ENCODE results near the gene INS. TPM values are rescaled to one million over a fixed set of nuclear protein-coding genes. Genes with fewer than 3 reads are reported as not detected.
"Not testable (repeated sequence)": the region's sequence is repeated elsewhere in the genome, so short reads cannot be mapped to it uniquely, and the experiment has no call there.

Gene INS
- total and polyA plus RNA-seq, 2 donors (not counting 1 experiment from before 2014, with no cell fraction given), result not detected

DNA sequence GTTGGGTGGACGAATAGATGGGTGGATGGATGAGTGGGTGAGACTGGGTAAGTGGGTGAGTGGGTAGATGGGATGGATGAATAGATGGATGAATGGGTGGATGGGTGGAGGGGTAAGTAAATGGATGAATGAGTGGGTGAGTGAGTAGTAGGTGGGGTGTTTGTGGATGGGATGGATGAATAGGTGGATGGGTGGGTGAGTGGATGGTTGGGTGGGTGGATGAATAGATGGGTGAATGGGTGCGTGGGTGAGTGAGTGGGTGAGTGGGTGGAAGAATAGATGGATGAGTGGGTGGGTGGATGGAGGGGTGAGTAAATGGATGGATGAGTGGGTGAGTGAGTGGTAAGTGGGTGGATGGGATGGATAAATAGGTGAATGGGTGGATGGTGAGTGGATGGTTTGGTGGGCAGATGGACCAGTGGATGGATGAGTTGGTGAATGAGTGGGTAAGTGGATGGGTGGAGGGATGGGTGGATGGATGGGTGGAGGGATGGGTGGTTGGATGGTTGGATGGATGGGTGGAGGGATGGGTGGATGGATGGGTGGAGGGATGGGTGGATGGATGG is 34.4 kb downstream of the INS start:
- no peaks in the 10 kb centered on the region for H3K36me3 ChIP-seq (replicated peaks in 1 of 2; ENCODE audit: control extremely low read depth in 1 of 2, control insufficient read depth in 1 of 2, extremely low read depth in 1 of 2, insufficient read depth in 2 of 2, low read length in 1 of 2)
- intact Hi-C loops (cut with micrococcal nuclease), result no loop called here
- CTCF ChIA-PET, result no interaction called here
- no peaks in the 10 kb centered on the region for H3K4me1 ChIP-seq (ENCODE audit: control insufficient read depth in 2 of 2, insufficient read depth in 2 of 2, low read length in 2 of 2)
- Mint-ChIP-seq H3K9me3 (ENCODE audit: insufficient read depth) (peaks cover 7% of the 10 kb centered on the region), H3K4me3 (no peak overlapping the region), H3K27ac (no peak overlapping the region), H3K27me3 (peaks cover 9% of the 10 kb centered on the region), H3K4me1 (no peaks in the 10 kb centered on the region)
- ATAC-seq (ENCODE audit: low read depth) (no peak), DNase-seq (no peak)
- no peak overlapping the region for H2AFZ ChIP-seq (ENCODE audit: insufficient read depth, low read depth, low read length, poor library complexity, severe bottlenecking)
- no peaks in the 10 kb centered on the region for H4K20me1 ChIP-seq (ENCODE audit: control insufficient read depth, insufficient read depth, low read length, poor library complexity, severe bottlenecking)
- H3K27ac ChIP-seq (ENCODE audit: low read length in 2 of 2), result no peak overlapping the region
- WGBS (ENCODE audit: insufficient coverage), result 100% methylated on average over 2 of the region's 2 CpGs
- POLR2A ChIA-PET, result no interaction called here
- peaks cover 0 to 8% (median under 1%) of the 10 kb centered on the region in 4 experiments for H3K27me3 ChIP-seq (replicated peaks in 1 of 4; ENCODE audit: control extremely low read depth in 1 of 4, control insufficient read depth in 3 of 4, insufficient read depth in 4 of 4, low read length in 3 of 4)
- H3K79me2 ChIP-seq (ENCODE audit: control insufficient read depth, insufficient read depth, low read length), result no peaks in the 10 kb centered on the region
- no peaks in the 10 kb centered on the region for H3K9me3 ChIP-seq (ENCODE audit: control extremely low read depth in 1 of 3, control insufficient read depth in 2 of 3, insufficient read depth in 1 of 3, low read length in 2 of 3)
- no peak overlapping the region for H3K4me2 ChIP-seq (replicated peaks; ENCODE audit: low read depth, low read length, poor library complexity, severe bottlenecking)
- TF ChIP-seq CTCF (IDR thresholded peaks at IDR 0.05) (no peak), EZH2 (IDR thresholded peaks at IDR 0.05; ENCODE audit: borderline replicate concordance, insufficient read depth, low read depth, low read length, poor library complexity, severe bottlenecking) (no peak)
- no peak overlapping the region for H3K9ac ChIP-seq (ENCODE audit: low read length)
- H3K4me3 ChIP-seq (ENCODE audit: control extremely low read depth in 1 of 5, extremely low read depth in 1 of 5, insufficient read depth in 1 of 5, low read depth in 2 of 5, low read length in 4 of 5), result no peak overlapping the region

- H3K27me3 ChIP-seq (replicated peaks in 1 of 4; ENCODE audit: control extremely low read depth in 1 of 4, control insufficient read depth in 3 of 4, insufficient read depth in 4 of 4, low read length in 3 of 4), result peaks cover 0 to 19% (median 4%) of the 10 kb centered on the region in 4 experiments
- H3K4me1 ChIP-seq (ENCODE audit: control insufficient read depth in 2 of 2, insufficient read depth in 2 of 2, low read length in 2 of 2); H2AFZ ChIP-seq (ENCODE audit: insufficient read depth, low read depth, low read length, poor library complexity, severe bottlenecking); H3K9me3 Mint-ChIP-seq (ENCODE audit: insufficient read depth); H3K36me3 ChIP-seq (replicated peaks in 1 of 2; ENCODE audit: control extremely low read depth in 1 of 2, control insufficient read depth in 1 of 2, extremely low read depth in 1 of 2, insufficient read depth in 2 of 2, low read length in 1 of 2); H3K79me2 ChIP-seq (ENCODE audit: control insufficient read depth, insufficient read depth, low read length); intact Hi-C loops (cut with micrococcal nuclease); H3K4me3 Mint-ChIP-seq; H3K4me3 ChIP-seq (ENCODE audit: control extremely low read depth in 1 of 5, extremely low read depth in 1 of 5, insufficient read depth in 1 of 5, low read depth in 2 of 5, low read length in 4 of 5); H3K27ac ChIP-seq (ENCODE audit: low read length in 2 of 2); H4K20me1 ChIP-seq (ENCODE audit: control insufficient read depth, insufficient read depth, low read length, poor library complexity, severe bottlenecking); POLR2A ChIA-PET; ATAC-seq (ENCODE audit: low read depth); H3K9ac ChIP-seq (ENCODE audit: low read length); H3K9me3 ChIP-seq (ENCODE audit: control extremely low read depth in 1 of 3, control insufficient read depth in 2 of 3, insufficient read depth in 1 of 3, low read length in 2 of 3); H3K4me2 ChIP-seq (replicated peaks; ENCODE audit: low read depth, low read length, poor library complexity, severe bottlenecking); DNase-seq; H3K27ac Mint-ChIP-seq; H3K4me1 Mint-ChIP-seq: not testable (repeated sequence)
- peaks cover 12% of the 10 kb centered on the region for H3K27me3 Mint-ChIP-seq
- CTCF ChIA-PET, result interaction anchor here (1.2 kb wide), 1 partner anchor 27 kb away, joined by 3 read pairs; no protein-coding TSS in a partner anchor
- 95% methylated on average over 7 of the region's 10 CpGs for WGBS (ENCODE audit: insufficient coverage)
These were observed 36.1 kb downstream of the INS start for GRCh38 chr11:2124736-2125484.
